Coronary artery (tissue), 2 donors: ENCODE data around the gene MED9.

Source experiments
- DNase-seq: peaks from one replicate; pipeline ENCODE4 v3.0.0-alpha.2; 2017; ENCODE audit warnings: low spot score
- H3K27ac ChIP-seq, 2 donors: fragments of 200-600 bp; sonication (generic); one replicate each; pipeline ENCODE4 v1.5.1; 2016 to 2019
- H3K4me3 ChIP-seq: fragments of 200-600 bp; sonication (generic); 2 replicates; pipeline ENCODE4 v1.5.1; 2016; ENCODE audit warnings: mild to moderate bottlenecking, moderate library complexity
- TF ChIP-seq, protein P1 (sequence below): fragments of 200-600 bp; sonication (generic); IDR thresholded peaks from one replicate; pipeline ENCODE4 v1.5.1; 2019; ENCODE audit warnings: antibody characterized with exemption

Gene MED9

DNA sequence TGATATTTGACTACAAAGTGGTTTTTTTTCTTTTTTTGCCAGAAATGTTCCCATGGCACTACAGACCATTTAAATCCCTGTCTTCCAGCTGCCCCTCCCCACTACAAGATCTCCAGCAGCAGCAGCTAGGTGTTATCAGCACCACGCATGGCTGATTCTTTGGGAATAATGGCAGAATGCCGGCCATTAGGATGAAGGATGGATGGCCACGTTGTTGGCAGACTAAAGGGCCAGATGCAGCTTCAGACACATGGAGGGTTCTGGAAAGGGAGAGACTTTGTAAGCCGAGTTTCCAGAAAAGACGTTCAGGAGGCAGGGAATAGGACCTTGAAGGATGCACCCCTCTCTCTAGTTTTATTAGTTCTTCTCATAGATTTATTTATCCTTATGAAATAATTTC, 10.3 kb upstream of the MED9 start:
- no peak overlapping the region for H3K27ac ChIP-seq
- no peak for DNase-seq
- no peak overlapping the region for H3K4me3 ChIP-seq
- TF ChIP-seq, protein P1, sequence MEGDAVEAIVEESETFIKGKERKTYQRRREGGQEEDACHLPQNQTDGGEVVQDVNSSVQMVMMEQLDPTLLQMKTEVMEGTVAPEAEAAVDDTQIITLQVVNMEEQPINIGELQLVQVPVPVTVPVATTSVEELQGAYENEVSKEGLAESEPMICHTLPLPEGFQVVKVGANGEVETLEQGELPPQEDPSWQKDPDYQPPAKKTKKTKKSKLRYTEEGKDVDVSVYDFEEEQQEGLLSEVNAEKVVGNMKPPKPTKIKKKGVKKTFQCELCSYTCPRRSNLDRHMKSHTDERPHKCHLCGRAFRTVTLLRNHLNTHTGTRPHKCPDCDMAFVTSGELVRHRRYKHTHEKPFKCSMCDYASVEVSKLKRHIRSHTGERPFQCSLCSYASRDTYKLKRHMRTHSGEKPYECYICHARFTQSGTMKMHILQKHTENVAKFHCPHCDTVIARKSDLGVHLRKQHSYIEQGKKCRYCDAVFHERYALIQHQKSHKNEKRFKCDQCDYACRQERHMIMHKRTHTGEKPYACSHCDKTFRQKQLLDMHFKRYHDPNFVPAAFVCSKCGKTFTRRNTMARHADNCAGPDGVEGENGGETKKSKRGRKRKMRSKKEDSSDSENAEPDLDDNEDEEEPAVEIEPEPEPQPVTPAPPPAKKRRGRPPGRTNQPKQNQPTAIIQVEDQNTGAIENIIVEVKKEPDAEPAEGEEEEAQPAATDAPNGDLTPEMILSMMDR, result no peak

GRCh38 chr17:17467016-17467415, 9.8 kb upstream of the MED9 start:
- TF ChIP-seq, protein P1, result no peak
- H3K4me3 ChIP-seq, result no peak overlapping the region
- no peak overlapping the region for H3K27ac ChIP-seq
- DNase-seq, result no peak

DNA sequence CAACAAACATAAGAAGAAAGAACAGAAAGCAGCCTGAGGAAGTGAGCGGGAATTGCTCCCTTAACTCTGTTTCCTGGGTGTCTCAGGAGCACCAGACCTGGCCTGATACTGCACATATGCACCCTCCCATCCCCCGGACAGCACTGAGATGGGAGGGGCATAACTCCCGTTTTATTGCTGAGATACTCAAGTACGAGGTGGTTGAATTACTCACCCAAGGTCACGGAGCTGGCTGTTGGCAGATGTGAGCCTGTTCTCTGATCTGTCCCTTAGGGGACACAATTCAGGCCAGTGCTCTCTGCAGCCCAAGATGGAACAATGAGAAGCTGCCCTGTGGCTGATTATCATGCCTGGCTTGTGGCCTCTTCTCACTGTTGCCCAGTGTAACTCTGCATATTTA, 9.1 kb upstream of the MED9 start:
- no peak for DNase-seq
- Histone ChIP-seq H3K27ac (no peak overlapping the region), H3K4me3 (no peak overlapping the region)
- TF ChIP-seq, protein P1, result no peak

- no peak for DNase-seq
- Histone ChIP-seq H3K4me3 (no peak overlapping the region), H3K27ac (no peak overlapping the region)
- TF ChIP-seq, protein P1, result no peak
Observed at GRCh38 chr17:17468217-17469010, 8.4 kb upstream of the MED9 start.

GRCh38 chr17:17469358-17469757, 7.4 kb upstream of the MED9 start:
- no peak overlapping the region for H3K27ac ChIP-seq
- H3K4me3 ChIP-seq, result no peak overlapping the region
- DNase-seq, result no peak
- TF ChIP-seq, protein P1, result no peak

DNA sequence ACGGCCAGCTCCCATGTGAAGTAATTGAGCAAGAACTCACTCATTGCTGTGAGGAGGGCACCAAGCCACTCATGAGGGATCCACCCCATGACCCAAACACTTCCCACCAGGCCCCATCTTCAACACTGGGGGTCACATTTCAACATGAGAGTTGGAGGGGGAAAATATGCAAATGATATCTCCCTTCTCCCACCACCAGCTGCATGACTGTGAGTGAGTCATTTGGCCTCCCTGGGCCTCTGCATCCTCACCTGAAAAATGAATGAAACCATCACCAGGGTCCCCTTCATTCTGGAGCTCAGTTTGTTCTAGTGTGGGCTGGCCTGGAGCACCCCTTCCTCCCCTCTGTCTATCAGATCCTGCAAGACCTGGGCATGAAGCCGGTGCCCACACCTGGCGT, 6.8 kb upstream of the MED9 start:
- TF ChIP-seq, protein P1, result no peak
- no peak for DNase-seq
- no peak overlapping the region for H3K4me3 ChIP-seq
- H3K27ac ChIP-seq, result no peak overlapping the region

DNA sequence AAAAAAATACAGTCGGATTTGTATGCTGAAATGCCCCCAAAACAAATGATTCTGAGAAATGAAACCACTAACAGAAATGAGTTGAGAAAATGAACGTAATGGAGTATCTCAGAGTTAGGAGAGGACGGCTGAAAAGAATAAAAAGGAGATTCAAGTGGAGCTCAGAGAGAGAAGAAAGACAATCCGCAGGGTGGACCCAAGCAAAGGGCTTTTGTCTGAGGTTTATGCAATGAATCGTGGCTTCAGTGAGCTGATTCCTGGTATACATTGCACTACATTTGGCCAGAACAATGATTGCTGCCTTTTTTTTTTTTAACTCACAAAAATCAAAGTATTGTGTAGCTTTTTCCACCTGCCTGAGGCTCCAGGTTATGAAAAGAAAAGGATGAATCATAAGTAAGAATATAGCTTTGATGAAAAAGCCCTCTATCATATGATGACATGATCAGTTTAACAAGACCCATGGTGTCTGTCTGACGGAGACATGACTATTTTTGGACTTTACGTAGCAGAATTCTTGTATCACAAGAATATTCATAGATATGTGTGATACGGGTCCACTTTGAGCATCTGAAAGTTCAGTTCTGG, 4.4 kb upstream of the MED9 start:
- no peak for DNase-seq
- TF ChIP-seq, protein P1, result no peak
- no peak overlapping the region for H3K27ac ChIP-seq

More for the DNA sequence above, 4.4 kb upstream of the MED9 start:
- no peak overlapping the region for H3K4me3 ChIP-seq
